H1 (cell line): ENCODE data around the gene FAM120A. TPM values are rescaled to one million over a fixed set of nuclear protein-coding genes. Genes with fewer than 3 reads are reported as not detected.

ENCODE experiments used
- CTCF ChIA-PET: fragments of 300-600 bp; sonication (Branson Sonifier 250); formaldehyde crosslinking; loops from one replicate; lab custom pipeline; 2021; ENCODE audit not compliant: partially characterized antibody; lab: Charles Lee
- POLR2A ChIA-PET: fragments of 300-600 bp; sonication (Branson Sonifier 250); formaldehyde crosslinking; loops from one replicate; lab custom pipeline; 2021; ENCODE audit warnings: inconsistent platforms; ENCODE audit not compliant: partially characterized antibody; lab: Charles Lee
- DNase-seq, 2 experiments: peaks; one replicate each; pipeline versions ENCODE4 v3.0.0 to v3.0.0-alpha.2; 2010 to 2022; ENCODE audit warnings: low spot score in 2 of 2, low read depth in 1 of 2, mixed read lengths in 1 of 2
- FAIRE-seq: peaks from 2 replicates; lab custom pipeline; 2011; peaks lifted over from hg19 to GRCh38; lab: Jason Lieb, UNC
- H2AFZ ChIP-seq: 2 replicates; pipeline ENCODE4 v1.8.1; 2012; ENCODE audit warnings: low read length, inconsistent platforms
- H2AK5ac ChIP-seq: 2 replicates; pipeline ENCODE4 v1.6.1; 2013; ENCODE audit warnings: low read depth, low read length
- H2BK120ac ChIP-seq: replicated peaks from 2 replicates; pipeline ENCODE3; 2013; ENCODE audit warnings: low read depth, low read length, inconsistent platforms
- H2BK12ac ChIP-seq: 2 replicates; pipeline ENCODE4 v1.6.1; 2013; ENCODE audit warnings: low read depth, low read length
- H2BK15ac ChIP-seq: 2 replicates; pipeline ENCODE4 v1.6.1; 2013; ENCODE audit warnings: low read length
- H2BK20ac ChIP-seq: 2 replicates; pipeline ENCODE4 v1.6.1; 2013; ENCODE audit warnings: low read length
- H2BK5ac ChIP-seq: 2 replicates; pipeline ENCODE4 v1.6.1; 2013; ENCODE audit warnings: low read depth, low read length
- H3K14ac ChIP-seq: 2 replicates; pipeline ENCODE4 v1.6.1; 2013; ENCODE audit warnings: inconsistent platforms; ENCODE audit not compliant: insufficient read length
- H3K18ac ChIP-seq: 2 replicates; pipeline ENCODE4 v1.6.1; 2013; ENCODE audit warnings: low read length; ENCODE audit errors: extremely low read depth
- H3K23ac ChIP-seq: 2 replicates; pipeline ENCODE4 v1.6.1; 2013; ENCODE audit warnings: inconsistent platforms; ENCODE audit not compliant: insufficient read length
- H3K23me2 ChIP-seq: 2 replicates; pipeline ENCODE4 v1.6.1; 2013; ENCODE audit warnings: low read depth, low read length
- H3K27ac ChIP-seq: 2 replicates; pipeline ENCODE4 v1.6.1; 2011; ENCODE audit warnings: low read depth, low read length, inconsistent platforms
- H3K27me3 ChIP-seq, 4 experiments: replicated peaks in 1 of 4; 1 replicate in 1 of 4; 2 replicates in 3 of 4; pipeline versions ENCODE4 v1.6.1 to v1.8.1; 2011 to 2013; ENCODE audit warnings: low read length in 3 of 4, mild to moderate bottlenecking in 3 of 4, inconsistent platforms in 2 of 4, mixed read lengths in 2 of 4, moderate library complexity in 1 of 4; ENCODE audit not compliant: control insufficient read depth in 3 of 4, insufficient read depth in 3 of 4; ENCODE audit errors: extremely low read depth in 1 of 4
- H3K36me3 ChIP-seq, 4 experiments: 2 replicates each; pipeline versions ENCODE4 v1.6.1 to v1.8.1; 2011 to 2013; ENCODE audit warnings: mild to moderate bottlenecking in 4 of 4, low read length in 3 of 4, moderate library complexity in 2 of 4, control low read depth in 1 of 4, inconsistent platforms in 1 of 4; ENCODE audit not compliant: insufficient read depth in 4 of 4, control insufficient read depth in 2 of 4
- H3K4ac ChIP-seq: replicated peaks from 2 replicates; pipeline ENCODE3; 2013; ENCODE audit warnings: low read length, low read depth, mixed read lengths, inconsistent platforms; ENCODE audit not compliant: insufficient read length
- H3K4me1 ChIP-seq, 4 experiments: replicated peaks in 1 of 4; 1 replicate in 1 of 4; 2 replicates in 3 of 4; pipeline versions ENCODE4 v1.6.1 to v1.8.1; 2011 to 2013; ENCODE audit warnings: low read length in 3 of 4, inconsistent platforms in 2 of 4, mixed read lengths in 1 of 4; ENCODE audit not compliant: insufficient read depth in 4 of 4, control insufficient read depth in 3 of 4
- H3K4me2 ChIP-seq, 2 experiments: 2 replicates each; pipeline versions ENCODE4 v1.6.1 to v1.8.1; 2011 to 2013; ENCODE audit warnings: low read depth in 2 of 2, low read length in 2 of 2, control low read depth in 1 of 2, inconsistent platforms in 1 of 2, mild to moderate bottlenecking in 1 of 2; ENCODE audit not compliant: insufficient read depth in 1 of 2
- H3K4me3 ChIP-seq, 4 experiments: fragments of 200-600, 300-600 bp in 1 of 4; sonication (generic), shearing (Covaris generic), sonication (Bioruptor Twin) in 1 of 4; 2 replicates each; pipeline versions ENCODE4 v1.5.1 to v1.8.1; 2011 to 2016; ENCODE audit warnings: low read length in 4 of 4, low read depth in 3 of 4, control low read depth in 2 of 4, inconsistent platforms in 2 of 4, mild to moderate bottlenecking in 2 of 4, mixed read lengths in 1 of 4, moderate library complexity in 1 of 4; ENCODE audit not compliant: insufficient read depth in 2 of 4; ENCODE audit errors: extremely low read depth in 1 of 4
- H3K56ac ChIP-seq: replicated peaks from 2 replicates; pipeline ENCODE3; 2013; ENCODE audit warnings: low read depth, mild to moderate bottlenecking, mixed read lengths, low read length, inconsistent platforms; ENCODE audit not compliant: insufficient read length
- H3K79me1 ChIP-seq: 2 replicates; pipeline ENCODE4 v1.6.1; 2013; ENCODE audit warnings: low read depth, low read length, control low read depth
- H3K79me2 ChIP-seq, 2 experiments: 2 replicates each; pipeline versions ENCODE4 v1.6.1 to v1.8.1; 2012 to 2013; ENCODE audit warnings: low read length in 2 of 2, mild to moderate bottlenecking in 2 of 2, inconsistent platforms in 1 of 2; ENCODE audit not compliant: insufficient read depth in 2 of 2, control insufficient read depth in 1 of 2
- H3K9ac ChIP-seq, 4 experiments: replicated peaks in 1 of 4; 1 replicate in 1 of 4; 2 replicates in 3 of 4; pipeline versions ENCODE4 v1.6.1 to v1.8.1; 2011 to 2013; ENCODE audit warnings: low read depth in 3 of 4, low read length in 3 of 4, control low read depth in 2 of 4, mild to moderate bottlenecking in 2 of 4, moderate library complexity in 2 of 4, inconsistent platforms in 1 of 4; ENCODE audit errors: extremely low read depth in 1 of 4
- H3K9me3 ChIP-seq, 2 experiments: 2 replicates each; pipeline versions ENCODE4 v1.6.1 to v1.8.1; 2012 to 2013; ENCODE audit warnings: mild to moderate bottlenecking in 2 of 2, moderate library complexity in 2 of 2, control low read depth in 1 of 2, inconsistent platforms in 1 of 2, low read depth in 1 of 2, low read length in 1 of 2, mixed read lengths in 1 of 2; ENCODE audit not compliant: insufficient read depth in 2 of 2
- H4K20me1 ChIP-seq, 2 experiments: replicated peaks in 1 of 2; 2 replicates each; pipeline versions ENCODE3 to v1.8.1; 2011 to 2013; ENCODE audit warnings: inconsistent platforms in 2 of 2, low read length in 2 of 2, mild to moderate bottlenecking in 1 of 2; ENCODE audit not compliant: insufficient read depth in 2 of 2, control insufficient read depth in 1 of 2
- H4K5ac ChIP-seq: 2 replicates; pipeline ENCODE4 v1.6.1; 2013; ENCODE audit warnings: low read length, low read depth, mixed read lengths, inconsistent platforms; ENCODE audit not compliant: insufficient read length
- H4K8ac ChIP-seq: 2 replicates; pipeline ENCODE4 v1.8.0; 2013; ENCODE audit warnings: mild to moderate bottlenecking, moderate library complexity, low read length, inconsistent platforms; ENCODE audit not compliant: insufficient read depth; ENCODE audit errors: extremely low read depth
- H4K91ac ChIP-seq: replicated peaks from 2 replicates; pipeline ENCODE3; 2013; ENCODE audit warnings: low read length, mixed read lengths, inconsistent platforms; ENCODE audit not compliant: insufficient read length
- CHD2 ChIP-seq: IDR thresholded peaks from 2 replicates; pipeline ENCODE4 v1.6.1; 2012; ENCODE audit warnings: low read length, improper control_type of control experiment
- EZH2 ChIP-seq: fragments of 200-600 bp; sonication (generic); IDR thresholded peaks from 2 replicates; pipeline ENCODE4 v1.7.1; 2012; ENCODE audit warnings: low read depth, mild to moderate bottlenecking, moderate library complexity, low read length, inconsistent platforms; ENCODE audit not compliant: severe bottlenecking
- KDM5A ChIP-seq: fragments of 200-600 bp; IDR thresholded peaks from 2 replicates; pipeline ENCODE4 v1.7.1; 2012; ENCODE audit warnings: mild to moderate bottlenecking, low read length, inconsistent platforms, mixed read lengths
- WGBS, 2 experiments: shearing (Covaris generic) in 1 of 2; methylation state at CpG; one replicate each; pipeline versions ENCODE4 v1.1.6 to v1.1.7; 2013 to 2015; ENCODE audit warnings: low lambda C conversion rate in 2 of 2, mixed read lengths in 2 of 2, inconsistent platforms in 1 of 2, low coverage in 1 of 2, missing lambda C conversion rate in 1 of 2; ENCODE audit not compliant: insufficient replicate concordance in 2 of 2, insufficient coverage in 1 of 2, insufficient read length in 1 of 2; ENCODE audit errors: extremely low coverage in 1 of 2, missing lambda C conversion rate in 1 of 2; 5-methylcytosine and 5-hydroxymethylcytosine counted together
- polyA plus RNA-seq, 7 experiments: library from polyadenylated mRNA; depleted of rRNA in 3 of 7; stranded (reverse) in 5 of 7; unstranded in 2 of 7; fragments of >200 nt in 5 of 7; fragments of 200-250 nt in 2 of 7; gene quantifications; 1 replicate in 5 of 7; 2 replicates in 1 of 7; 4 replicates in 1 of 7; pipeline versions ENCODE4 v1.2.1 to v1.2.3, GENCODE V29; 2011 to 2013; ENCODE audit warnings: missing spikeins in 2 of 7, mixed read lengths in 2 of 7
- total RNA-seq: library from RNA; stranded (reverse); fragmentation: NEBNext Ultra II Directional; extraction: Animal tissue kit (Norgen Biotek cat#: 25700); gene quantifications from 2 replicates; pipeline ENCODE4 v1.2.1, GENCODE V29; 2021

FAM120A gene
- total and polyA plus RNA-seq, 2 of the 8 experiments (the other 6 are each of a cell fraction or from before 2014, with no cell fraction given), result 24.9 to 54.7 TPM

- ChIA-PET CTCF (interaction anchor here (0.6 kb wide), 1 partner anchor 69 kb away, joined by 3 read pairs; no protein-coding TSS in a partner anchor), POLR2A (no interaction called here)
- peaks cover 5% of the 10 kb centered on the region for H3K79me1 ChIP-seq
- peaks cover 3 to 47% of the 10 kb centered on the region in 2 experiments; a peak in 3 of 4 replicates for H3K79me2 ChIP-seq
- H2BK120ac ChIP-seq, result no peak overlapping the region
- no peak overlapping the region for H4K5ac ChIP-seq
- H3K36me3 ChIP-seq, result peaks cover 0 to 10% (median 2%) of the 10 kb centered on the region in 4 experiments; a peak in 2 of 8 replicates
- H3K4me3 ChIP-seq, result no peak overlapping the region
- H2AFZ ChIP-seq, result no peak overlapping the region
- no peak overlapping the region for H3K27ac ChIP-seq
- H3K56ac ChIP-seq, result no peak overlapping the region
- WGBS, 2 experiments, result 96% methylated on average over 3 of the region's 3 CpGs; no CpG with 5 or more reads in 1 of the 2 experiments
- no peak overlapping the region for H3K9ac ChIP-seq
- no peak overlapping the region for H3K18ac ChIP-seq
- FAIRE-seq (no peak), DNase-seq (no peak)
- H3K4me1 ChIP-seq, result peaks cover 0 to 3% (median 1%) of the 10 kb centered on the region in 4 experiments; a peak in 1 of 7 replicates
- no peaks in the 10 kb centered on the region for H3K23me2 ChIP-seq
- no peak overlapping the region for H4K8ac ChIP-seq
- no peaks in the 10 kb centered on the region for H3K27me3 ChIP-seq
- H3K23ac ChIP-seq, result no peak overlapping the region
- H3K14ac ChIP-seq, result no peak overlapping the region
- H2AK5ac ChIP-seq, result no peak overlapping the region
- H3K4ac ChIP-seq, result no peak overlapping the region
- H4K91ac ChIP-seq, result no peak overlapping the region
- H2BK20ac ChIP-seq, result no peak overlapping the region
- TF ChIP-seq CHD2, result no peak
- no peak for TF ChIP-seq KDM5A
- no peak for TF ChIP-seq EZH2
- H2BK5ac ChIP-seq, result no peak overlapping the region
- H4K20me1 ChIP-seq, result peaks cover 0 to 2% of the 10 kb centered on the region in 2 experiments
- H2BK12ac ChIP-seq, result no peak overlapping the region
- no peaks in the 10 kb centered on the region for H3K9me3 ChIP-seq
- no peak overlapping the region for H2BK15ac ChIP-seq
- no peak overlapping the region for H3K4me2 ChIP-seq
These were observed 23.6 kb downstream of the FAM120A start for GRCh38 chr9:93475108-93475507.
